Measurements from ENCODE around the gene SOX10.
A peak's percentile ranks its signal among the peaks of the same experiment; 100 is the strongest.

SOX10 gene

DNA sequence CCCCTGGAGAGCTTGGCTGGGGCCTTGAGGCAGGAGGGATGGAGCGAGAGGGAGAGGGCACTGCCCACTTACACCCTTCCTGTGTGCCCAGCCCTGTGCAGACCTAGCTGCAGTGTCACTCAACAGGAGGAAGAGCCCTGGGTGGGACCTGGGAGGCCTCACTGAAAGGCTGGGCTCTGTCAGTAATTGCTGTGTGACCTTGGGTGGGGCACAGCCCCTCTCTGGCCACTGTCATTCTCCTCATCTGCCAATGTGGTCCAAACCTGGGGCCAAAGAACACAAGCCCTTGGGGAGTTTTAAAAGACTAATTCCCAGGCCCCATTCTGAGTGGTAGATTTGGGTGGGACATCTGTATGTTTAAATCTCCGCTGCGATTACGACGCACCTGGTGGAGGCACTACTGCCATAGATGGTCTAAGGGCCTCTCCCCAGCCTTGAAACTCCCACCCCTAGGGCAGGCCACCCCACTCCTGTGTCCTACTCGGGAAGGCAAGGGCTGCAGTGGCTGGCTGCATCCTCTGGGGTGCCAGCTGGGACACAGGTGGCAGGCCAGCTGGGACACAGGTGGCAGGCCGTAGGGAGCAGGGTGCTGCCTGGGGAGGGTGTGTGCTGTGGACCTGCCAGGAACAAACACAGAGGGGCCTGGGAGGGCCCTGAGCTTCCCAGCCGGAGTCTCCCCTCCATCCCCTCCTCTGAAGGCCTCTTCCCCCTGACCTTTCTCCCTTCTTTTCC lies 12.3 kb upstream of the SOX10 start:
- no peak overlapping the region for H3K4me3 ChIP-seq (ENCODE audit: low read depth, low read length)
- TF ChIP-seq ZNF391 (tag by site-specific recombination; IDR thresholded peaks at IDR 0.05; ENCODE audit: borderline replicate concordance, low read depth) (no peak), ZBTB10 (tag by site-specific recombination; IDR thresholded peaks at IDR 0.05) (no peak), ZNF335 (tag by site-specific recombination; conservative IDR thresholded peaks at IDR 0.05) (no peak), ZFP3 (tag by site-specific recombination; IDR thresholded peaks at IDR 0.05; ENCODE audit: low read depth) (no peak), SCRT2 (tag by site-specific recombination; IDR thresholded peaks at IDR 0.05) (peak; percentile 54), SCRT1 (tag by site-specific recombination; IDR thresholded peaks at IDR 0.05; ENCODE audit: borderline replicate concordance) (peak; percentile 46; the same call in 1 of the 2 replicates), SP3 (tag by site-specific recombination; IDR thresholded peaks at IDR 0.05) (no peak)
- TF ChIP-seq, protein P1, sequence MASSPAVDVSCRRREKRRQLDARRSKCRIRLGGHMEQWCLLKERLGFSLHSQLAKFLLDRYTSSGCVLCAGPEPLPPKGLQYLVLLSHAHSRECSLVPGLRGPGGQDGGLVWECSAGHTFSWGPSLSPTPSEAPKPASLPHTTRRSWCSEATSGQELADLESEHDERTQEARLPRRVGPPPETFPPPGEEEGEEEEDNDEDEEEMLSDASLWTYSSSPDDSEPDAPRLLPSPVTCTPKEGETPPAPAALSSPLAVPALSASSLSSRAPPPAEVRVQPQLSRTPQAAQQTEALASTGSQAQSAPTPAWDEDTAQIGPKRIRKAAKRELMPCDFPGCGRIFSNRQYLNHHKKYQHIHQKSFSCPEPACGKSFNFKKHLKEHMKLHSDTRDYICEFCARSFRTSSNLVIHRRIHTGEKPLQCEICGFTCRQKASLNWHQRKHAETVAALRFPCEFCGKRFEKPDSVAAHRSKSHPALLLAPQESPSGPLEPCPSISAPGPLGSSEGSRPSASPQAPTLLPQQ (tag by site-specific recombination; IDR thresholded peaks at IDR 0.05) = no peak
- no peak overlapping the region for H3K27ac ChIP-seq (ENCODE audit: extremely low read depth, low read depth, low read length)
- H3K36me3 ChIP-seq (ENCODE audit: control insufficient read depth in 2 of 2, insufficient read depth in 1 of 2, low read length in 2 of 2) = no peaks in the 10 kb centered on the region
- peaks cover 5% of the 10 kb centered on the region for H3K4me1 ChIP-seq (ENCODE audit: control insufficient read depth, insufficient read depth, low read length)
- CTCF ChIA-PET = interaction anchor here (0.5 to 1.8 kb wide), 6 partner anchors 17 to 69 kb away, joined by 3 to 7 read pairs (median 4); partner anchors contain the start of genes C22orf23 and POLR2F
- H3K9me3 ChIP-seq (ENCODE audit: control insufficient read depth, insufficient read depth, low read depth, low read length) = no peaks in the 10 kb centered on the region
- POLR2A ChIA-PET = interaction anchor here (0.5 to 0.6 kb wide), 2 partner anchors 44 to 115 kb away, joined by 3 to 4 read pairs; no protein-coding TSS in a partner anchor

DNA sequence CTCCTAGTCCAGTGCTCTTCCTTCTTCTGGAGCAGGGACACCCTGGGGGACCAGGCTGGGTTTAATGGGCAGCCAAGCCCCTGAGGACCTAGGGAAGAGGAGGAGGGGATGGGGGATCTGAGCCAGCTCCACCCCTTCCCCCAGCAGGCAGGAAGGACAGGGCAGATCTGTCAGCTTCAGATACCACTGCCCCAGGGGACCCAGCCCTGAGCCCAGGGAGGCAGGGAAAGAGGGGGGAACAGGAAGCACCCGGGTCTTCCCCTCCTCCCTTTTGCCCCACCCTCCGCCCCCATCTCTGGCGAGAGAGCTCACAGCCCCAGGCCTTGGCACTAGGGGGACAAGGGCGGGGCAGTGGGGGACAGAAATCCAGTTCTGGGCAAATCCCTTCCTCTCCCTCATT lies 11.7 kb upstream of the SOX10 start:
- Histone ChIP-seq H3K9me3 (ENCODE audit: control insufficient read depth, insufficient read depth, low read depth, low read length) (no peaks in the 10 kb centered on the region), H3K4me1 (ENCODE audit: control insufficient read depth, insufficient read depth, low read length) (peaks cover 5% of the 10 kb centered on the region), H3K4me3 (ENCODE audit: low read depth, low read length) (no peak overlapping the region), H3K27ac (ENCODE audit: extremely low read depth, low read depth, low read length) (no peak overlapping the region), H3K36me3 (ENCODE audit: control insufficient read depth in 2 of 2, insufficient read depth in 1 of 2, low read length in 2 of 2) (no peaks in the 10 kb centered on the region)
- CTCF ChIA-PET = interaction anchor here (0.5 to 1.8 kb wide), 3 partner anchors 43 to 417 kb away, joined by 5 to 7 read pairs (median 6); partner anchors contain the start of genes C22orf23 and POLR2F
- POLR2A ChIA-PET = interaction anchor here (0.5 to 0.6 kb wide), 2 partner anchors 116 to 747 kb away, joined by 3 read pairs; no protein-coding TSS in a partner anchor
- TF ChIP-seq ZNF23 (tag by site-specific recombination; IDR thresholded peaks at IDR 0.05; ENCODE audit: borderline replicate concordance) (no peak), ZNF398 (tag by site-specific recombination; IDR thresholded peaks at IDR 0.05) (peak; percentile 75), GLIS1 (tag by site-specific recombination; IDR thresholded peaks at IDR 0.05) (peak; percentile 58; the same call in 1 of the 2 replicates), ZNF830 (tag by site-specific recombination; IDR thresholded peaks at IDR 0.05; ENCODE audit: low read depth) (no peak), ZNF585B (tag by site-specific recombination; IDR thresholded peaks at IDR 0.05) (no peak), SALL2 (tag by site-specific recombination; IDR thresholded peaks at IDR 0.05; ENCODE audit: borderline replicate concordance) (no peak), ZNF549 (tag by site-specific recombination; IDR thresholded peaks at IDR 0.05) (no peak), REST (tag by site-specific recombination; IDR thresholded peaks at IDR 0.05) (no peak), ZNF132 (tag by site-specific recombination; IDR thresholded peaks at IDR 0.05; ENCODE audit: borderline replicate concordance) (no peak), ZBTB8A (tag by site-specific recombination; IDR thresholded peaks at IDR 0.05) (no peak), GLIS2 (tag by site-specific recombination; IDR thresholded peaks at IDR 0.05) (no peak)
- TF ChIP-seq, protein P2, sequence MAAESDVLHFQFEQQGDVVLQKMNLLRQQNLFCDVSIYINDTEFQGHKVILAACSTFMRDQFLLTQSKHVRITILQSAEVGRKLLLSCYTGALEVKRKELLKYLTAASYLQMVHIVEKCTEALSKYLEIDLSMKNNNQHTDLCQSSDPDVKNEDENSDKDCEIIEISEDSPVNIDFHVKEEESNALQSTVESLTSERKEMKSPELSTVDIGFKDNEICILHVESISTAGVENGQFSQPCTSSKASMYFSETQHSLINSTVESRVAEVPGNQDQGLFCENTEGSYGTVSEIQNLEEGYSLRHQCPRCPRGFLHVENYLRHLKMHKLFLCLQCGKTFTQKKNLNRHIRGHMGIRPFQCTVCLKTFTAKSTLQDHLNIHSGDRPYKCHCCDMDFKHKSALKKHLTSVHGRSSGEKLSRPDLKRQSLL (tag by site-specific recombination; IDR thresholded peaks at IDR 0.05) = no peak
- TF ChIP-seq, protein P1 (tag by site-specific recombination; IDR thresholded peaks at IDR 0.05) = no peak
